GM23338 (cell line): Measurements from ENCODE around the gene CACNA1H. TPM values are rescaled to one million over a fixed set of nuclear protein-coding genes. Genes with fewer than 3 reads are reported as not detected.

Experiments
- ATAC-seq: fragments of 200-7000 bp; cut with Tn5 transposase; 3 replicates; pipeline ENCODE4 v1.9.1; 2020
- DNase-seq: peaks from one replicate; pipeline ENCODE4 v3.0.0-alpha.2; 2015; ENCODE audit warnings: low spot score
- H2AFZ ChIP-seq: fragments of 200-600 bp; sonication (generic); 2 replicates; pipeline ENCODE4 v1.8.0; 2016; ENCODE audit warnings: antibody characterized with exemption, mild to moderate bottlenecking, moderate library complexity
- H3F3A ChIP-seq: fragments of 200-600 bp; sonication (generic); replicated peaks from 2 replicates; pipeline ENCODE4 v1.8.0; 2017; ENCODE audit warnings: antibody characterized with exemption, mixed run types, low read depth
- H3K27ac ChIP-seq: fragments of 200-600 bp; sonication (generic); 2 replicates; pipeline ENCODE4 v1.6.1; 2016; ENCODE audit warnings: low read depth
- H3K27me3 ChIP-seq: fragments of 200-600 bp; sonication (generic); 2 replicates; pipeline ENCODE4 v1.8.0; 2016; ENCODE audit warnings: mild to moderate bottlenecking, mixed run types, moderate library complexity; ENCODE audit not compliant: insufficient read depth
- H3K36me3 ChIP-seq: fragments of 200-600 bp; sonication (generic); 2 replicates; pipeline ENCODE4 v1.8.0; 2016; ENCODE audit warnings: mild to moderate bottlenecking; ENCODE audit not compliant: insufficient read depth
- H3K4me1 ChIP-seq: fragments of 200-600 bp; sonication (generic); 2 replicates; pipeline ENCODE4 v1.8.0; 2016; ENCODE audit warnings: mild to moderate bottlenecking, moderate library complexity; ENCODE audit not compliant: insufficient read depth
- H3K4me2 ChIP-seq: fragments of 200-600 bp; sonication (generic); 2 replicates; pipeline ENCODE4 v1.7.1; 2017; ENCODE audit warnings: mixed run types
- H3K4me3 ChIP-seq: fragments of 200-600 bp; sonication (generic); 2 replicates; pipeline ENCODE4 v1.6.1; 2016; ENCODE audit warnings: mixed run types
- H3K79me2 ChIP-seq: fragments of 200-600 bp; sonication (generic); replicated peaks from 2 replicates; pipeline ENCODE4 v1.8.0; 2017; ENCODE audit warnings: mild to moderate bottlenecking; ENCODE audit not compliant: insufficient read depth
- H3K9me2 ChIP-seq: fragments of 200-600 bp; sonication (generic); 2 replicates; pipeline ENCODE4 v1.8.0; 2017; ENCODE audit not compliant: insufficient read depth
- H4K20me1 ChIP-seq: fragments of 200-600 bp; sonication (generic); replicated peaks from 2 replicates; pipeline ENCODE4 v1.8.0; 2017; ENCODE audit warnings: mild to moderate bottlenecking; ENCODE audit not compliant: insufficient read depth
- H3K27ac Mint-ChIP-seq: 2 replicates; pipeline ENCODE4 v1.8.0; 2020; ENCODE audit warnings: inconsistent platforms, mild to moderate bottlenecking, moderate library complexity, mixed read lengths
- H3K27me3 Mint-ChIP-seq: 3 replicates; pipeline ENCODE4 v1.8.0; 2022; ENCODE audit warnings: low read depth, mild to moderate bottlenecking, moderate library complexity, mixed read lengths, inconsistent platforms; ENCODE audit not compliant: insufficient read depth, poor library complexity
- H3K36me3 Mint-ChIP-seq: 3 replicates; pipeline ENCODE4 v1.8.0; 2021; ENCODE audit warnings: low read depth, mild to moderate bottlenecking, inconsistent platforms, moderate library complexity, mixed read lengths
- H3K4me1 Mint-ChIP-seq: 3 replicates; pipeline ENCODE4 v1.8.0; 2020; ENCODE audit warnings: mild to moderate bottlenecking, inconsistent platforms, mixed read lengths
- H3K4me3 Mint-ChIP-seq: 3 replicates; pipeline ENCODE4 v1.8.0; 2021; ENCODE audit warnings: moderate library complexity, mild to moderate bottlenecking, inconsistent platforms, mixed read lengths
- H3K9me3 Mint-ChIP-seq: 3 replicates; pipeline ENCODE4 v1.8.0; 2020; ENCODE audit warnings: moderate library complexity, mild to moderate bottlenecking, inconsistent platforms, mixed read lengths
- CREB1 ChIP-seq: fragments of 250-450 bp; sonication (Bioruptor Pico); IDR thresholded peaks from 2 replicates; pipeline ENCODE4 v1.5.0; 2020; ENCODE audit warnings: low read depth, mild to moderate bottlenecking, moderate library complexity
- EZH2phosphoT487 ChIP-seq: fragments of 200-600 bp; sonication (generic); IDR thresholded peaks from one replicate; pipeline ENCODE4 v1.8.1; 2018; ENCODE audit warnings: antibody characterized with exemption; ENCODE audit not compliant: unreplicated experiment
- JUNB ChIP-seq: IDR thresholded peaks from one replicate; pipeline ENCODE4 v1.6.1; 2016; ENCODE audit warnings: antibody characterized with exemption; ENCODE audit not compliant: unreplicated experiment
- POLR2AphosphoS5 ChIP-seq: IDR thresholded peaks from 2 replicates; pipeline ENCODE4 v1.6.1; 2016; ENCODE audit warnings: antibody characterized with exemption, low read depth
- REST ChIP-seq: IDR thresholded peaks from one replicate; pipeline ENCODE4 v1.6.1; 2018; ENCODE audit warnings: antibody characterized with exemption; ENCODE audit not compliant: unreplicated experiment
- STAT1 ChIP-seq: IDR thresholded peaks from one replicate; pipeline ENCODE4 v1.6.1; 2016; ENCODE audit warnings: antibody characterized with exemption; ENCODE audit not compliant: unreplicated experiment
- ZNF114 ChIP-seq: fragments of 250-450 bp; sonication (Bioruptor Pico); IDR thresholded peaks from 2 replicates; pipeline ENCODE4 v1.5.0; 2020; ENCODE audit warnings: mild to moderate bottlenecking, moderate library complexity
- polyA plus RNA-seq: library from polyadenylated mRNA; unstranded; fragments of >200 nt; fragmentation: Nextera tagmentation; extraction: Ambion mirVana; gene quantifications from 2 replicates; pipeline ENCODE4 v1.2.1, GENCODE V29; 2016
- total RNA-seq: library from RNA; depleted of rRNA; stranded (reverse); fragments of >200 nt; shearing (Covaris generic); gene quantifications from 2 replicates; pipeline ENCODE4 v1.2.3, GENCODE V29; 2014
- TF ChIP-seq, protein P1 (sequence below), 2 experiments: fragments of 200-600 bp in 1 of 2; sonication (generic) in 1 of 2; conservative IDR thresholded peaks; 2 replicates each; pipeline versions ENCODE4 v1.5.1 to v1.6.1; 2016 to 2017; ENCODE audit warnings: antibody characterized with exemption in 2 of 2, low read depth in 2 of 2, mild to moderate bottlenecking in 2 of 2, moderate library complexity in 1 of 2

The CACNA1H gene
- total and polyA plus RNA-seq, 2 experiments from 2014 or later = 3.5 to 43.3 TPM

DNA sequence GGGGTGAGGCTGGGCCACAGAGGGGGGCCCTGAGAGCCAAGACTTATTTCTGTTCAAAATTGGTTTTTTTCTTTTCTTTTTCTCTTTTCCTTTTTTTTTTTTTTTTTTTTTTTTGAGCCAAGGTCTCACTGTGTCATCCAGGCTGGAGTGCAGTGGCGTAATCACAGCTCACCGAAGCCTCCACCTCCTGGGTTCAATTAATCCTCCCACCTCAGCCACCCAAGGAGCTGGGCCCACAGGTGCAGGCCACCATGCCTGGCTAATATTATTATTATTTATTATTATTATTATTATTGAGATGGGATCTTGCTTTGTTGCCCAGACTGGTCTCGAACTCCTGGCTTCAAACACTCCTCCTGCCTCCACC, 17.5 kb upstream of the CACNA1H start:
- Histone ChIP-seq H3K27ac (no peak overlapping the region), H2AFZ (no peak overlapping the region), H3K79me2 (no peaks in the 10 kb centered on the region), H3K4me1 (no peaks in the 10 kb centered on the region), H3K4me2 (no peak overlapping the region), H4K20me1 (no peaks in the 10 kb centered on the region), H3K9me2 (no peaks in the 10 kb centered on the region), H3K27me3 (no peaks in the 10 kb centered on the region), H3K4me3 (no peak overlapping the region), H3F3A (no peaks in the 10 kb centered on the region), H3K36me3 (no peaks in the 10 kb centered on the region)
- Mint-ChIP-seq H3K36me3 (no peaks in the 10 kb centered on the region), H3K27me3 (peaks cover 4% of the 10 kb centered on the region), H3K4me1 (peaks cover 2% of the 10 kb centered on the region; the same call in 1 of the 3 replicates), H3K9me3 (no peaks in the 10 kb centered on the region), H3K4me3 (no peak overlapping the region), H3K27ac (no peak overlapping the region)
- DNase-seq = no peak
- TF ChIP-seq, protein P1, sequence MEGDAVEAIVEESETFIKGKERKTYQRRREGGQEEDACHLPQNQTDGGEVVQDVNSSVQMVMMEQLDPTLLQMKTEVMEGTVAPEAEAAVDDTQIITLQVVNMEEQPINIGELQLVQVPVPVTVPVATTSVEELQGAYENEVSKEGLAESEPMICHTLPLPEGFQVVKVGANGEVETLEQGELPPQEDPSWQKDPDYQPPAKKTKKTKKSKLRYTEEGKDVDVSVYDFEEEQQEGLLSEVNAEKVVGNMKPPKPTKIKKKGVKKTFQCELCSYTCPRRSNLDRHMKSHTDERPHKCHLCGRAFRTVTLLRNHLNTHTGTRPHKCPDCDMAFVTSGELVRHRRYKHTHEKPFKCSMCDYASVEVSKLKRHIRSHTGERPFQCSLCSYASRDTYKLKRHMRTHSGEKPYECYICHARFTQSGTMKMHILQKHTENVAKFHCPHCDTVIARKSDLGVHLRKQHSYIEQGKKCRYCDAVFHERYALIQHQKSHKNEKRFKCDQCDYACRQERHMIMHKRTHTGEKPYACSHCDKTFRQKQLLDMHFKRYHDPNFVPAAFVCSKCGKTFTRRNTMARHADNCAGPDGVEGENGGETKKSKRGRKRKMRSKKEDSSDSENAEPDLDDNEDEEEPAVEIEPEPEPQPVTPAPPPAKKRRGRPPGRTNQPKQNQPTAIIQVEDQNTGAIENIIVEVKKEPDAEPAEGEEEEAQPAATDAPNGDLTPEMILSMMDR (conservative IDR thresholded peaks at IDR 0.05; ENCODE audit: low read depth in 2 of 2) = no peak
- TF ChIP-seq EZH2phosphoT487 (no peak), ZNF114 (no peak), STAT1 (no peak), REST (no peak)
- no peak for ATAC-seq

DNA sequence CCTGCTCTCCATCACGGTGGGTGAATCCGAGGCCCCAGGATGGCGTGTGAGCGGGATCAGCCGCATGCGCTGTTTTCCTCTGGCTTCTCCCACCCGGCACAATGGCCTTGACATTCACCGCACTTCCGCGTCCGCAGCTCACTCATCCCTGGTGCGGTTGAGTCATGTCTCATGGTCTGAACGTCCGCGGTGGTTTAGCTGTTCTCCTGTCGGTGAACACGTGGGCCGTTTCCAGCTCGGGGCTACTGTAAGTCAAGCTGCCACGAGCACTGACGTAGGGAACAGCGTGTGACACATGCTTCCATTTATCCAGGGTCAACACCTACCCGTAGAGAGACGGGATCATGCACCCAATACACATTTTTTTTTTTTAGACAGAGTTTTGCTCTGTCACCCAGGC, 15.3 kb upstream of the CACNA1H start:
- H3K36me3 ChIP-seq = no peaks in the 10 kb centered on the region
- H3K9me3 Mint-ChIP-seq = no peaks in the 10 kb centered on the region
- no peak overlapping the region for H3K4me3 Mint-ChIP-seq
- H2AFZ ChIP-seq = no peak overlapping the region
- H4K20me1 ChIP-seq = no peaks in the 10 kb centered on the region
- no peaks in the 10 kb centered on the region for H3K27me3 ChIP-seq
- no peak overlapping the region for H3K27ac Mint-ChIP-seq
- no peaks in the 10 kb centered on the region for H3K36me3 Mint-ChIP-seq
- H3F3A ChIP-seq = no peaks in the 10 kb centered on the region
- no peak overlapping the region for H3K4me2 ChIP-seq
- H3K9me2 ChIP-seq = no peaks in the 10 kb centered on the region
- H3K4me3 ChIP-seq = no peak overlapping the region
- no peak for ATAC-seq
- H3K4me1 Mint-ChIP-seq = peaks cover 2% of the 10 kb centered on the region; the same call in 1 of the 3 replicates
- no peak for DNase-seq
- H3K4me1 ChIP-seq = no peaks in the 10 kb centered on the region
- H3K27me3 Mint-ChIP-seq = peaks cover 3% of the 10 kb centered on the region
- H3K79me2 ChIP-seq = no peaks in the 10 kb centered on the region
- H3K27ac ChIP-seq = no peak overlapping the region
- TF ChIP-seq STAT1 (no peak), JUNB (no peak), CREB1 (CRISPR knock-in tag) (no peak), REST (no peak), ZNF114 (no peak), EZH2phosphoT487 (no peak), POLR2AphosphoS5 (no peak)
- TF ChIP-seq, protein P1 (conservative IDR thresholded peaks at IDR 0.05; ENCODE audit: low read depth in 2 of 2) = no peak
